EL (cell line): ENCODE measurements around the gene ATP6V0A1.

Experiments used
- DNase-seq: peaks from one replicate; pipeline ENCODE4 v3.0.0-alpha.2; 2016

The ATP6V0A1 gene

DNA sequence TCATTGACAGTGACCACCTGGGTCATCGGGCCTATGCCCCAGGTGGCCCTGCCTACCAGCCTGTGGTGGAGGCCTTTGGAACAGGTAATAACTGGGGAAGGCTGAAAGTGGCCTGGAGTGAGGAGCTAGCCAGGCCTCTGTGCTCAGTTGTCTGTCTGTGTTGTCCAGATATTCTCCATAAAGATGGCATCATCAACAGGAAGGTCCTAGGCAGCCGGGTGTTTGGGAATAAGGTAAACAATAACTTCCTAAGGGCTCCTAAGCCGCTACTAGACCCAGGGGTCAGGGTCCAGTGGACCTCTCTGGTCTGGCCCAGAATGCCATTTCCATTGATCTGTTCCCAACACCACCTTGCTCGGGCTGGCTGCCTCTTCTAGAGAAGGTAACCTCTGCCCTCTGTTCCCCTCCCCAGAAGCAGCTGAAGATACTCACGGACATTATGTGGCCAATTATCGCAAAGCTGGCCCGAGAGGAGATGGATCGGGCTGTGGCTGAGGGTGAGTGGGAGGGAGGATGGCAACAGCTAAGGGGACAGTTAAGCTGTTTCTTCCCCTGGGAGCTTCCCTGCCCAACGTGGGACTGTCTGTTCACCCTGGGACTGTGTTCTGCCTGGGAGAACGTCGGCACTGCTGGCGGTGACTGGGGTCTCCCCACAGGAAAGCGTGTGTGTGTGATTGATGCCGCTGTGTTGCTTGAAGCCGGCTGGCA is 106.3 kb downstream of the ATP6V0A1 start:
- no peak for DNase-seq

DNA sequence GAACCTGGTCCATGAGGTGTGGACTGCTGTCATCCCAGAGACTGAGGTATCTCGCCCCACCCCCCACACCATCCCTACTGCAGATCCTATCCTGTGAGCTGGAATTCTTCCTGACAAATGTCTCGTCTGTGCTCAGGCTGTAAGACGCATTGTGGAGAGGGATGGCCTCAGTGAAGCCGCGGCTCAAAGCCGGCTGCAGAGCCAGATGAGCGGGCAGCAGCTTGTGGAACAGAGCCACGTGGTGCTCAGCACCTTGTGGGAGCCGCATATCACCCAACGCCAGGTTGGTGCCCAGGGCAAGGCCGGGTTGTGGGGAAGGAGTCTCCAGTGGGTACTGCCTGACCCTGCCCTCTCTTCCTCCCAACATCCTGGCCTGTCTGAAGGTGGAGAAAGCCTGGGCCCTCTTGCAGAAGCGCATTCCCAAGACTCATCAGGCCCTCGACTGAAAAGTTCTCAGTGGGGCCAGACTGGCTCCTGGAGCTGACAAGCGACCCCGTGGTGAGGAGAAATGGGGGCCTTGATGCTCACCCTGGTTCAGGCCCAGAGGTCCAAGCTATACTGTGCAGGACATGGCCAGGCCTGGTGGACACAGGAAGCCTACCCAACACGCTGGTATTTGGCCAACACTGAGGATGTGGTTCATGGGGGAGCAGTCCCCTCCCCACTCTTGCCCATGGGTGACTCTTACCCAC is 107.0 kb downstream of the ATP6V0A1 start:
- no peak for DNase-seq

DNA sequence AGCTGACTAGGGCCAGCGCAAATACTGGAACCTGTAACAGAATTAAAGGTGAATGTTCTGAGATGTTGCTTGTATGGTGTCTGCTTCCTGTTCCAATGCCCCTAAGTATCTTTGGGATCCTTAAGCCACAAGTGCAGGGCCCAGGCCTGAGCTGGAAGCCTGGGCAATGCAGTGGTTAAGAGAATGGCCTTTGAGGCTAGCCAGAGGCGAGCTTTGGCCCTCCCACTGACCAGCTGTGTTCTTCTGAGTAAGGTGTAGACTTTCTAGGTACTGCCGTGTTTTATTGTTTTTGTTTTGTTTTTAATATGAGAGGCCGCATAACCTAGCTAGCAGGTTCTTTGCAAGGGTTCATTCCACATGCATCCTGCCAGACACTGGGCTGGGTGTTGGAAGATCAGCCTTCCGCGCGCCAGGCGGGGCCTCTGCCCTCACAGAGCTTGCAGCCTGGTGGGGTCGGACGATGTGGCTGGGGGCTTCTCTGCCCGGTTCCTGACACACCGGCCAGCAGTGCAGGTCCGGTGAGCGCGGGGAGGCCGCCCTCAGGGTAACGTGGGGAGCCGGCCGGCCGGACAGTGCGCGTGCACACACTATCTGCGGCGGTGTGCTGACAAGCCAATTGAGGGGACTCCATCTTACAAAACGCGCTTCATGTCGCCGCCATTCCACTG is 107.7 kb downstream of the ATP6V0A1 start:
- DNase-seq, result no peak

DNA sequence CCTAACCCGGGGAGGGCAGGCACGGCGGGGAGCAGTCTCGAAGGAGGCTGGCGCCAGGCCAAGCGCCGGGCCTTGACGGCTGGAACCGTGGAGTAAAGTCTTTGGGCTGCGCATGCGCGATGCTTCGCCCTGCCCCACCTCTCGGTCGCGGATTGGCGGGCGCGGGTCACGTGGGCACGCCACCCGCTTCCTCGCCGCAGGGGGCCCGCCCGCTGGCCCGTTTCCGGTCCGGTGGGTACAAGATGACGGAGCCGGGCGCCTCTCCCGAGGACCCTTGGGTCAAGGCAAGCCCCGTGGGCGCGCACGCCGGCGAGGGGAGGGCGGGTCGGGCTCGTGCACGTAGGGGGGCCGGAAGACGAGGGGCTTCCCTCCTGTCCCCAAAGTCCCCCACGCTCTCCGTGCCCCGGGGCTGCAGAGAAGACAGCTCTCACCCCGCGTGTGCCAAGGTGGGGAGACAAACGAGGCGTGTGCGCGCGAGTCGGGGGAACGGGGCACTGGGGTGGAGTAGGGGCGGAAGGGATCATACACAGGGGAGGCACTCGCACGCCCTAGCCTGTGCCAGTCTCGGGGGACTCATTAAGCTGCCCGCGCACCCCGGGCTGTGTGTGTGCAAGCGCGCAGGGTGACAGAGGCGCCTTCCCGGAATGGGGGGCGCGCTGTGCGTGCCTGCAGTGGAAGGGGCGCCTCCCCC is 108.3 kb downstream of the ATP6V0A1 start, which contains the start of gene MLX:
TSS of gene MLX (plus strand) at position 218 of the 691 bp plus-strand sequence. CDS start at position 243, 25 bp downstream.
- peak; percentile 92 for DNase-seq

DNA sequence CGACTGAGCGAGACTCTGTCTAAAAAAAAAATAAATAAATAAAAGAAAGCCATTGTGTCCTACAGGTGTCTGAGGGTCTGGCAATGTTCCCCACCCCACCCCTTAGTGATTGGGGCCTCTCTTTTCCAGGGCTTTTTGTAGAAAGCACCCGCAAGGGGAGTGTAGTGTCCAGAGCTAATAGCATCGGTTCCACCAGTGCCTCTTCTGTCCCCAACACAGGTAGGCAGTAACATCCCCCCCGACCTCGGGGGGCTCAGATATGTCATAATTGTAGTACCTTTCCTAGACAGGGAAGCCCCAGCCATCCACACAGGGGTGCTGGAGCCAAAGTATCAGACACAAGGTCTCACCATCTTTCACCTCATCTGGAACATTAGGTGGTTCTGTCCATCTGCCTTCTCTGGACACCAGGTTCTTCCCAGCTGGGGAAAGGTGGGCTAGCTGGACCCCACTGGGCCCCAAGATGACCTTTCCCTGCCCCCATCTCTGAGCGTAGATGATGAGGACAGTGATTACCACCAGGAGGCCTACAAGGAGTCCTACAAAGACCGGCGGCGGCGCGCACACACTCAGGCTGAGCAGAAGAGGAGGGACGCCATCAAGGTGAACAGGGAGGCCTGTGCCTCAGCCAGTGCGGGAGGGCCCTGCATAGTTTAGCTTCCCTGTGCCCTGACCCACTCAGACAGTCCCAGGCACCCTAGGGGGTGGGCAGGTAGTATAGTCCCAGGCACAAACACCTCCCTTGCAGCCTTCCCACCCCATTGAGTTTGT is 109.8 kb downstream of the ATP6V0A1 start:
- DNase-seq, result no peak

DNA sequence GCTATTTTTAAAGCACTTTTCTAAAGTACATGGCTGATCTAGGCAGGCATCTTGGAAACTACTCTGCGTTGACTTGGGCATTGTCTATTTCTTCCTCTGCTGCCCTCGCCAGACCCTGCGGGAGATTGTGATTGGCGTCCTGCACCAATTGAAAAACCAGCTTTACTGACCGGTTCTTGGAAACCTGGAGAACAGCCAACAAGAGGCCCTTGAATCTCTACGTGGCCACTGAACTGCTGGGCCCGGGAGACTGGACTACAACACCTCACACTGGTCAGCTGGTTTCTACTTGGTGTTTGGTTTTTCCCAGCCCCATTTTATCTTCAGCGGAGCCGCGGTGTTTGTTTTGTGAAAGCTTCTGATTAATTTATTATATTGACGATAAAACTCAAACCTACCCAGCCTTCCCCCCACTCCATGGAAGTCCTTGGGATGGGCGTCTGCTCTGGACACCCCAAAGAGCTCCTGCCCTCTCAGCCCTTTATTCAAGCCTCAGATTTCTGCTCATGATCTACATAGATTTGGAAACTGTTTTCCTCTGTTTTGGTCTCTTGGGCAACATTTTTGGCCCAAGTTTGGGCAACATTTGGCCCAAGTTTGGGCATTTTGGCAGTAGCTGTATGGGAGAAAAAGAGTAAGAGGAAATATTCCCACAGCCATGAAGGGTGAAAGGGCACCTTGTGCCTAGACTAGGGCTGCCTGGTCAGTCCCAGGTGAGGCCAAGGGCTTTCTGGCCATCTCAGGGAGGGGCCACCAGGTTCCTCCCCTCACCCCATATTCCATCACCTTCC is 113.0 kb downstream of the ATP6V0A1 start:
- no peak for DNase-seq
